ENCODE measurements around the gene POLR3A.

POLR3A gene

DNA sequence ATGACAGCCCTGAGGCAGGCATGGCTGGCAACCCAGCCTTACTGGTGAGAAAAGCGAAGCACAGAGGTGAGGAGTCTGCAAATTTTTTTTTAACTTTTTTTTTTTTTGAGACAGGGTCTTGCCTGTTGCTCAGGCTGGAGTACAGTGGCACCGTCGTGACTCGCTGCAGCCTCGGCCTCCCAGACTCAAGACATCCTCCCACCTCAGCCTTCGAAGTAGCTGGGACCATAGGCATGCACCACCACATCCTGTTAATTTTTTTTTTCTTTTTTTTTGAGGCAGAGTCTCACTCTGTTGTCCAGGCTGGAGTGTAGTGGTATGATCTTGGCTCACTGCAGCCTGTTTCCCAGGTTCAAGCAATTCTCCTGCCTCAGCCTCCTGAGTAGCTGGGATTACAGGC is 67.6 kb downstream of the POLR3A start:
- no peak for DNase-seq (ENCODE audit: low read depth)
- TF ChIP-seq, protein P1, sequence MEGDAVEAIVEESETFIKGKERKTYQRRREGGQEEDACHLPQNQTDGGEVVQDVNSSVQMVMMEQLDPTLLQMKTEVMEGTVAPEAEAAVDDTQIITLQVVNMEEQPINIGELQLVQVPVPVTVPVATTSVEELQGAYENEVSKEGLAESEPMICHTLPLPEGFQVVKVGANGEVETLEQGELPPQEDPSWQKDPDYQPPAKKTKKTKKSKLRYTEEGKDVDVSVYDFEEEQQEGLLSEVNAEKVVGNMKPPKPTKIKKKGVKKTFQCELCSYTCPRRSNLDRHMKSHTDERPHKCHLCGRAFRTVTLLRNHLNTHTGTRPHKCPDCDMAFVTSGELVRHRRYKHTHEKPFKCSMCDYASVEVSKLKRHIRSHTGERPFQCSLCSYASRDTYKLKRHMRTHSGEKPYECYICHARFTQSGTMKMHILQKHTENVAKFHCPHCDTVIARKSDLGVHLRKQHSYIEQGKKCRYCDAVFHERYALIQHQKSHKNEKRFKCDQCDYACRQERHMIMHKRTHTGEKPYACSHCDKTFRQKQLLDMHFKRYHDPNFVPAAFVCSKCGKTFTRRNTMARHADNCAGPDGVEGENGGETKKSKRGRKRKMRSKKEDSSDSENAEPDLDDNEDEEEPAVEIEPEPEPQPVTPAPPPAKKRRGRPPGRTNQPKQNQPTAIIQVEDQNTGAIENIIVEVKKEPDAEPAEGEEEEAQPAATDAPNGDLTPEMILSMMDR (IDR thresholded peaks at IDR 0.05; ENCODE audit: low read depth, low read length), result no peak
- TF ChIP-seq MYC (IDR thresholded peaks at IDR 0.05; ENCODE audit: low read depth, low read length), result no peak
- TF ChIP-seq, protein P2, sequence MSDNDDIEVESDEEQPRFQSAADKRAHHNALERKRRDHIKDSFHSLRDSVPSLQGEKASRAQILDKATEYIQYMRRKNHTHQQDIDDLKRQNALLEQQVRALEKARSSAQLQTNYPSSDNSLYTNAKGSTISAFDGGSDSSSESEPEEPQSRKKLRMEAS (IDR thresholded peaks at IDR 0.05; ENCODE audit: low read depth, low read length), result no peak
- TF ChIP-seq POLR2A (IDR thresholded peaks at IDR 0.05; ENCODE audit: extremely low read depth, insufficient read length), result no peak
- H3K4me3 ChIP-seq (ENCODE audit: low read depth, low read length), result no peak overlapping the region

DNA sequence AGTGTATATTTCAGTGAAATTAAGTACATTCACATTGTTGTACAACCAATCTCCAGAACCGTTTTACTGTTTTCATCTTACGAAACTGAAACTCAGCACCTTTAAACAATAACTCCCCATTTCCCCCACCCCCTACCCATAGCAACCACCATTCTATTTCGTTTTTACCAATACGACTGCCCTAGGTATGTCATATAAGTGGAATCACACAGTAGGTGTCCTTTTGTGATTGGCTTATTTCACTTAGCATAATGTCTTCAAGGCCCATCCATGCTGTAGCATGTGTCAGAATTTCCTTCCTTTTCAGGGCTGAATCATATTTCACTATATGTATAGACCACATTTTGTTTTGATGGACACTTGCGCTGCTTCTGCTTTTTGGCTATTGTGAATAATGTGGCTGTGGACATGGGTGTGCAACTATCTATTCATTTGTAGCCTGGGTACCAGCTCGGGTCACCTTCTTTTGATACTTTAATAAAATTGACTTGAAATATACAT is 68.4 kb downstream of the POLR3A start:
- no peak for DNase-seq (ENCODE audit: low read depth)
- H3K4me3 ChIP-seq (ENCODE audit: low read depth, low read length), result no peak overlapping the region
- TF ChIP-seq POLR2A (IDR thresholded peaks at IDR 0.05; ENCODE audit: extremely low read depth, insufficient read length) (no peak), MYC (IDR thresholded peaks at IDR 0.05; ENCODE audit: low read depth, low read length) (no peak)
- TF ChIP-seq, protein P2 (IDR thresholded peaks at IDR 0.05; ENCODE audit: low read depth, low read length), result no peak
- TF ChIP-seq, protein P1 (IDR thresholded peaks at IDR 0.05; ENCODE audit: low read depth, low read length), result no peak

DNA sequence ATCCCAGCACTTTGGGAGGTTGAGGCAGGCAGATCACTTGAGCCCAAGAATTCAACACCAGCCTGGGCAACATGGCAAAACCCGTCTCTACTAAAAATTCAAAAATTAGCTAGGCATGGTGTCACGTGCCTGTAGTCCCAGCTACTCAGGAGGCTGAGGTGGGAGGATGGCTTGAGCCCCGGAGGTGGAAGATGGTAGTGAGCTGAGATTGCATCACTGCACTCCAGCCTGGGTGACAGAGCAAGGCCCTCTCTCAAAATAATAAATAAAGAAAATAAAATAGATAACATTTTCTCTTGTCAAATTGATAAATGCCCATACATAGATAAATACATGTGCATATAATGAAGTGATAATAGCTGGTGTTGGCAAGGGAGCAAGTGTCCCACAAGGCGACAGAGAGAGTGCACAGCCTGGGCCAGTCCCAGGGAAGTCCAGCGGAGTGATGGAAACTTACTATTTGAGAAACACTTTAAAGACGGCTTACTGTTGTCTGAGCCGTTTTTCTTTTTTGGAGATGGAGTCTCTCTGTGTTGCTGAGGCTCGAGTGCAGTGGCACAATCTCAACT is 69.3 kb downstream of the POLR3A start:
- TF ChIP-seq, protein P1 (IDR thresholded peaks at IDR 0.05; ENCODE audit: low read depth, low read length), result no peak
- TF ChIP-seq, protein P2 (IDR thresholded peaks at IDR 0.05; ENCODE audit: low read depth, low read length), result no peak
- TF ChIP-seq MYC (IDR thresholded peaks at IDR 0.05; ENCODE audit: low read depth, low read length) (no peak), POLR2A (IDR thresholded peaks at IDR 0.05; ENCODE audit: extremely low read depth, insufficient read length) (no peak)
- H3K4me3 ChIP-seq (ENCODE audit: low read depth, low read length), result no peak overlapping the region
- no peak for DNase-seq (ENCODE audit: low read depth)

DNA sequence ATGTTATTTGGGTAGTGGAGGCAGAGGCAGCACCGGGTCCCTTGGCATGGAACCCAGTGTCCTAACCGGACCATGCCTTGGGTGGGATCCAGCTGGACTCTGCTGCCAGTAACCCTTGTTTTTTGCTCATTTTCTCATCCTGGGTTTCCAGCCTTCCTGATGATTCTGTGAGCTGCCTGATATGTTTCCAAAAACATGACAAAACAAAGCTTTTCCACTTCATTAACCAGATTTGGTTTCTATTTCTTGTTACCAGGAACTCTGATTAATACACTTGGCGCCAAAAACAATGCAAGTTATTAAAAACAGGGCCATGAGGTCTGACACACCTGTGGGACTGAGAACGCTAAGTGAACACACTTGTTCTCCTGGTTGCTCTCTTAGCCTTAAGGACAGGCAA is 69.9 kb downstream of the POLR3A start:
- TF ChIP-seq, protein P1 (IDR thresholded peaks at IDR 0.05; ENCODE audit: low read depth, low read length), result no peak
- TF ChIP-seq, protein P2 (IDR thresholded peaks at IDR 0.05; ENCODE audit: low read depth, low read length), result no peak
- TF ChIP-seq MYC (IDR thresholded peaks at IDR 0.05; ENCODE audit: low read depth, low read length) (no peak), POLR2A (IDR thresholded peaks at IDR 0.05; ENCODE audit: extremely low read depth, insufficient read length) (no peak)
- DNase-seq (ENCODE audit: low read depth), result no peak
- no peak overlapping the region for H3K4me3 ChIP-seq (ENCODE audit: low read depth, low read length)

DNA sequence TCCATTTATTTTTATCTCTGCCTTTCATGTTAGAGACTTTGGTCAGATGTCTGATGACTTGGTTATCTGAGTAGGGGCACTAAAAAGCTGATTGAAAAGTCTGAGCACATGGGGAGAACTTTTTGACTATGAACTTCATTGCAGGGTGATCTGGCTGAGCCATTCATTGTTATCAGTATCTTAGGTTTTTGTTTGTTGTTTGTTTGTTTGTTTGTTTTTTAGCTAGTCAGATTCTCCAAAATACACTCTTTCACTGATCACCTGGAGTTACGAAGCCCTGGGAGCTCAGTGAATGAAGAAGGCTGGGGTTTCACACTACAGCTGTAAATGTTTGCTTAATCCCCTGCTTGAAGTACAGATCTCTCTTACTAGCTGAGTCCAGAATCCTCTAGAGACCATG is 74.2 kb downstream of the POLR3A start:
- TF ChIP-seq POLR2A (IDR thresholded peaks at IDR 0.05; ENCODE audit: extremely low read depth, insufficient read length) (no peak), MYC (IDR thresholded peaks at IDR 0.05; ENCODE audit: low read depth, low read length) (no peak)
- TF ChIP-seq, protein P1 (IDR thresholded peaks at IDR 0.05; ENCODE audit: low read depth, low read length), result no peak
- TF ChIP-seq, protein P2 (IDR thresholded peaks at IDR 0.05; ENCODE audit: low read depth, low read length), result no peak
- no peak for DNase-seq (ENCODE audit: low read depth)
- H3K4me3 ChIP-seq (ENCODE audit: low read depth, low read length), result no peak overlapping the region

Data from NB4 (cell line).